Islet of Langerhans (tissue), 1 donor: ENCODE measurements around the gene DNAJC8.

Experiments
- FAIRE-seq: peaks from one replicate; lab custom pipeline; 2011; peaks lifted over from hg19 to GRCh38; lab: Jason Lieb, UNC

Gene DNAJC8

DNA sequence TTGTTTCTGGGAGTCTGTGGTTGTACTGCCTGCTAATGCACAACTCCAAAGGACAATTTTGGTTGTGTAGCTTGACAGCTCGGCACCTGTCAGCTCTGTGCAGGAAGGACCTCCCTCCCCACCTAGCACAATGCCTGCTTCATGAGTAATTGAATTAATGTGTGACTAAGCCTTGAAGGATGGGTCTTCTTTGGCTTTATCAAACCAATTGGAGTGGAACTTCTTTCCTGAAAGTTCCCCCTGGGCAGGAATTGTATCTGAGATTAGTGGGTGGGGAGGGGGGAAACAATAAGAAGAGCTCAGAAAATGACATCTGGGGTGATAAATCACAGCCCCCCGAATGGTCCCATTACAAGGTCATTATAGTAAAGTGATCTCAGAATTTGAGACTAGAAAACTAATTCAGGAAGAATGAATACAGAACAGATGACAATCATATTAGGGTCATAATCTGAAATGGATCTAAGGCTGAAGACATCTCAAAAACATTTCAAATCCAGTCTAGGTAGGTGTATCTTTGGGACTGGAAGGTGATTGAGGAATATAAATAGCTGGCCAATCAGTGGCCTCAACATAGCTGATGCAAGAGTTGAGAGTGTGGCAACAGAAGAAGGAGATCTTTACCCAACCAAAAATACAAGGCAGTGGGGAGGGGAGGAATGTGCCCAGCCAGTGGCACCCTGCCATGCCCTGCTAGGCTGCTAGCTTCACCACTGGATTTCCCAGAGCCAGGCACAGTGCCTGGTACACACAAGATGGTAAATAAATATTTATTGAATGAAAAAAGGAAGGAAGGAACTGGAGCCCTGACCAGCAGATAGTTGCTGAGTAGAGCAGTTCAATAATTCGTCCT lies 16.4 kb upstream of the DNAJC8 start:
- FAIRE-seq = no peak

DNA sequence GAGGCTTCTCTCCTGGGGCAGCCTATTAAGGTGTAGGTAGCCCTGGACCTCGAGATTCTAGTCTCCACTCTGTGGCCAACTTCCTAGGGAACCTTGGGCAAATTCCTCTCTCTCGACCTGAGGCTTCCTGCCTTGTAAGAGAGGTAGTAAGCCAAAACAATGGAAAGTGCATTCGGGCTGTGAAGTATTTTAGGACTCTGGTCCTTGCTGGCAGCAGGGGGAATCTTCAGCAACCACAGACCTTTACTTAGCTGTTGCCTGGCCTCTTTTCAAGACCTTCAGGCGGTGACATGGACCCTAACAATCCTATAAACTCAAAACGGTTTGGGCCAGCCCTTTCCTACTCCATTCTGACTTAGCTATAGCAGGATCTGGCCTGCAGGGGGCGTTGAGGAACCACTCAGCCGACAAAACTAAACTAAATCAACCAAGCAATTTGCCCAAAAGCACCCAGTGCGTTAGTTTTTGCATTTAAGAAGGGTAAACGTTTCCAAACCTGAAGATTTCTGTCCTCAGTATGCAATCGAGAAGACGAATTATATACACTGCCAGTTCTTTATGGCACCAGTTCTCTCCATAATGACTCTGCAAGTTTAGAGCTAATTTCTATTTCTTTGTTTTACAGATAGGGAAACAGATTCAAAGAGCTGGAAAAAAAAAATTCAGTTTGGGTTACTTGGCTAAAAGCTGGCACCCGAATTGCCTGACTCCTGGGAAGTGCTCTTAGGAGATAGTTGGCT lies 15.6 kb upstream of the DNAJC8 start:
- FAIRE-seq = peak; percentile 86

DNA sequence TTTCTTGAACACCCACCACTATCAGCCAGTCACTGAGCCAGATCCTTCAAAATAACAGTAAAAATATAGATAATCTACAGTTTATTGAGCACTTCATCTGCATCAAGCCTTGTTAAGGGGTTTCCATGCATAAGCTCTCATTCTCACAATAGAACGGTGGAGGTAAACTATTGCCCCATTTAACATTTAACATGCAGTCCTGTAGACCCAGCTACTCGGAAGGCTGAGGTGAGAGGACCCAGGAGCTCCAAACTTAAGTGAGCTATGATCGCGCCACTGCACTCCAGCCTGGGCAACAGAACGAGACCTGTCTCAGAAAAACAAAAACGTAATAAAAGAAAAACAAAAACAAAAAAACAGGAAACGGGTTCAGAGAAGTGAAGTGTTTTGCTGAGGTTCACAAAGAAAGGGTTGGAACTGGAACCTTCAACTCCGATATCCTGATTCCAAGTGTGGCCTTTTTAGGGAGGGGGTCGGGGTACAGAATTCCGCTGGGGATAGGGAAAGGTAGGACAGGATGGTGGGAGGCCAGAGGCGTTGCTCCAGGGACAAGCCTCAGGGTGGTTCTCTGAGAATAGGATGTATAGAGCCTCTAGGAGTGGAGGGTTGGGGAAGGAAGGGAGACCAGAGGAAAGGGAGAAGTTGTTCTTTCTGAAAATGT lies 14.9 kb upstream of the DNAJC8 start:
- no peak for FAIRE-seq

DNA sequence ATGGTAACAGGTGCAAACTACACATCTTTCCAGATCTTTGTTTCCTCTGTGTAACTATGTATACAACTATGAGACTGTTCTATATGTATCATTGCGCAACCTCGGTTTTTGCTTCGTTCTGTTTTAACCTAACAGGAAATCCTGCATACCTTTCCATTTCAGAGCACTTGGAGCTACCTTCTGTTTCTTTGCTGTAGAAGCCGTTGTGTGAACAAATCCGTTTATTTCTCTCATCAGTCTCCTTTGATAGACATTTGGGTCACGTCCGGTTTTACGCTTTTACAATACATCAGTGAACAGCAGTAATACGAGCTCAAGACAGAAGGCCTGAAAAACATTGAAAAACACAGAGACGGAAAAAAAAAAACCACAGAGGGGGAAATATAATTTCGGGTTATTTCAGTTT lies 13.6 kb upstream of the DNAJC8 start:
- FAIRE-seq = no peak

DNA sequence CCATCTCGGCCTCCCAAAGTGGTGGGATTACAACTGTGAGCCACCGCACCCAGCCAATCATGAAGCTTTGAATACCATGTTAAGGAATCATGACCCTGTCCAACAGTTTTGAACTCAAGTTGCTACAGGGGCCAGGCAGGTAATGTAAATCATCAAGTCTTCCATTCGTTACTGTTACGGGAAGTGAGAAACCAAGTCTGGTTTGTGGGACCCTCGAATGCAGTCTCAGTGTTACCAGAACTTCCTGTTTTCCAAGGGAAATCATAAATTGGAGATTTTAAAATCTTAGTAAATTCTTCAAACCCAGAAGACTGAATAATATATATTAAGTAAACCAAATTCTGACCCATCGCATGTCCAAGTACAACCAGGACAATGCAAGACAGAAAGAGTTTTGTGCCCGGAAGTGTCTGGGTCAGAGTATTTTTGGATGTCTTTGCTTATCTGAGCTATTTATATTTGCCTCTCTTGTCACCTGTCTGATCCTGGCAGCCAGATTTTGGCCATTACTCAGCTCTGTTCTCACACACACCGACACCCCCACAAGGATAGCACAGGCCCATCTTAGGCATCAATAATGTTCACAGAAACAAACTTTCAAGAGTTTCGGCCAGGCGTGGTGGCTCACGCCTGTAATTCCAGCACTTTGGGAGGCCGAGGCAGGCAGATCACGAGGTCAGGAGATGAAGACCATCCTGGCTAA lies 11.9 kb upstream of the DNAJC8 start:
- no peak for FAIRE-seq

DNA sequence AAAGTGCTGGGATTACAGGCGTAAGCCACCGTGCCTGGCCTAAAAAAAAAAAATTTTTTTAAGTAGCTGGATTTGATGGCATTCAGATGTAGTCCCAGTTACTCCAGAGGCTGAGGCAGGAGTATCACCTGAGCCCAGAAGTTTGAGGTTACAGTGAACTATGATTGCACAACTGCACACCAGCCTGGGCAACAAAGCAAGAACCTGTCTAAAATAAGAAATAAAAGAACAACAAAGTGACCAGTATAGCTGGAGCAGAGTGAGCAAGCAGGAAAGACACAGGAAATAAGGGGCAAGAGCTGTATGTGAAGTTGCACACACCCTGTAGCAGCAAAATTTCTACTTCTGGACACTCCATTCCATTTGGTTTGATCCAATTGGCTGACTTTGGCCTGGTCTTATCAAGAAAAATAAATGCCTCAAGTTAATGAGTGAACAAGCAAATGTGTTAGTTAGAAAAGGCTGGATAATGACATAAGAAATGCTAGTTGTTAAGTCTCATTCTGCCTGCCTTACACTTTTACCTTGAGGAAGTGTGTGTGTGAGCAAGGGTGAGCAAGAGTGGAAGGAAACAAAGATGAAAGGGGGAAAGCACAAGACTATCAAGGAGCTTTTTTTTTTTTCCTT lies 11.0 kb upstream of the DNAJC8 start:
- no peak for FAIRE-seq

DNA sequence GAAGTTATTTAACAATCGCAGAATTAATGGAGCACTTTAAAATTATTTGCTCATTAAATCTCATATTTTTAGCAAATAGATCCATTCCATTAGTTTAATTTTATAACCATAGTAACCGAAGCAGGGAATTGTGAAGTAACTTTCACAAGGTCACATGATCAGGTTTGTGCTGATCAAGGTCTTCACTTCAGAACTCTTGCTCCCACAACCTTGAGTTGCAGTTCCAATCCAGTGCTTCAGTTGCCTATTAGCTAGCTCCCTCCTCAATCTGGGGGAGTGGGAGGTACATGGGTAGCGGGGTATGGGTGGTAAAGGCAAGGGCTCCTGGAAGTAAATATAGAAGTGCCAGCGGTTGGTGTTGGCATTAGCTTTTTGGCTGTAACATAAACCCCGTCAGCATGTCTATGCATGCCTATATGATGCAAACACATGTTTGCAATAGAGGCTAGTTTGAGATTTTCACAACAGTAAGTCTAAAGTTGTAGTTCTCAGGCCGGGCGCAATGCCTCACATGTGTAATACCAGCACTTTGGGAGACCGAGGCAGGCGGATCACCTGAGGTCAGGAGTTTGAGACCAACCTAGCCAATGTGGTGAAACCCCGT lies 8.9 kb upstream of the DNAJC8 start:
- FAIRE-seq = no peak

DNA sequence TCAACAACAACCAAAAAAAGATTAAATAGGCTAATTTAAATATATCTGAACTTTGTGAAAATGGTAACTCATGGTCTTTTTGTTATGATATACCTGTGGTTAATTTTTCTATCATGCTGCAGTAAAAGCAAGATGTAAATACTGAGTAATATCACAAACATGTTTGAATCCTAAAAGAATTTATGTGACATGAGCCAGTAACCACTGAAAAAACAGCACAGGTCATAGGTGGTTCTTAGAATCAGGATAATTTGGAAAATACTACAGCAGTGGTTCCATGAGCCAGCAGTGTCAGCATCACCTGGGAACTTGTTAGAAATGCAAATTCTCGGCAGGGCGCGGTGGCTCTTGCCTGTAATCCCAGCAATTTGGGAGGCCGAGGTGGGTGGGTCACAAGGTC lies 7.2 kb upstream of the DNAJC8 start:
- FAIRE-seq = no peak

DNA sequence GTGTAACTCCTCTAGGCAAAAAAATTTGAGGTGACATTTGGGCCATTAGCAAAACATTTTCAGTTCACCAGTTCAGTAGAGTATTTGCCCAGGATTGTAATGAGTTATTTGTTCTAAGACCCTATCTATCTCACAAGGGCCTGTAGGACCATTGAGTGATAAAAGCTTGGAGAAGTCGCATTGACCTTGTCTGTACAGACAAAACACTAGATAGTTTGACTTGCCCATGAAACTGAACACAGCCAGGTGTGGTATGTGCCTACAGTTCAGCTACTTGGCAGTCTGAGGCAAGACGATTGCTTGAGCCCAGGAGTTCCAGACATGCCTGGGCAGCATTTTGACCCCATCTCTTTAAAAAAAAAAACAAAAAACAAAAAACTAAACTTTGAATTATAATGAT lies 6.2 kb upstream of the DNAJC8 start:
- no peak for FAIRE-seq

DNA sequence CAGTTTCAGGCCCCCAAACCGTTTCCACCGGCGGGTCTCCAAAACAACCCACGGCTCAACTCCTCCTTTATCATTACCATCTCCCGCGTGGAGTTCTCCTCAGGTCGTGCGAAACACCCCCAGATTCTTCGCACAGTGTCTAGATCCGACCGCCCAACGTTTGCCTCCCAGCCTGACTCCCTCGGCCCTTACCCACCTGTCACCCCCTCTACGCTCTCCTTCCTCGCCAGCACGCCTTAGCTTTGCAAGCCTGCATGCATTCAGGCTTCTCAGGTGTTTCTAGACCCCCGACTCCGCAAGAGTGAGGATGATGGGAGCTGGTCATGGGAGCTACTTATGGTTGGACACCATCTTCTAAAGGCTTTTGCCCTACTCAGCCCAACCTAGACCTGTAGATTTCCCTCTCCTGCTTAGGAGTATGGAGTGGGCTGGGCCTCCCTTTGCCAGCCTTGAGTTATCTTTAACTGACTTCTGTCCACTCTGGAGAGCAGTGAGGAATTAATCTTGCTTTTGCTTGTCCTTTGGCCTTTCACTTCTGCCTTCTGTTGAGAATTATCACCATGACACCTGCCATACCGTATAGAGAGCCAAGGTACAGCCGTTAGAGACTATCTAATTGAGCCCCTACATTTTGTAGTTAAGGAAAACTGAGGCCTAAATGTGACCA lies 4.0 kb upstream of the DNAJC8 start:
- FAIRE-seq = no peak

DNA sequence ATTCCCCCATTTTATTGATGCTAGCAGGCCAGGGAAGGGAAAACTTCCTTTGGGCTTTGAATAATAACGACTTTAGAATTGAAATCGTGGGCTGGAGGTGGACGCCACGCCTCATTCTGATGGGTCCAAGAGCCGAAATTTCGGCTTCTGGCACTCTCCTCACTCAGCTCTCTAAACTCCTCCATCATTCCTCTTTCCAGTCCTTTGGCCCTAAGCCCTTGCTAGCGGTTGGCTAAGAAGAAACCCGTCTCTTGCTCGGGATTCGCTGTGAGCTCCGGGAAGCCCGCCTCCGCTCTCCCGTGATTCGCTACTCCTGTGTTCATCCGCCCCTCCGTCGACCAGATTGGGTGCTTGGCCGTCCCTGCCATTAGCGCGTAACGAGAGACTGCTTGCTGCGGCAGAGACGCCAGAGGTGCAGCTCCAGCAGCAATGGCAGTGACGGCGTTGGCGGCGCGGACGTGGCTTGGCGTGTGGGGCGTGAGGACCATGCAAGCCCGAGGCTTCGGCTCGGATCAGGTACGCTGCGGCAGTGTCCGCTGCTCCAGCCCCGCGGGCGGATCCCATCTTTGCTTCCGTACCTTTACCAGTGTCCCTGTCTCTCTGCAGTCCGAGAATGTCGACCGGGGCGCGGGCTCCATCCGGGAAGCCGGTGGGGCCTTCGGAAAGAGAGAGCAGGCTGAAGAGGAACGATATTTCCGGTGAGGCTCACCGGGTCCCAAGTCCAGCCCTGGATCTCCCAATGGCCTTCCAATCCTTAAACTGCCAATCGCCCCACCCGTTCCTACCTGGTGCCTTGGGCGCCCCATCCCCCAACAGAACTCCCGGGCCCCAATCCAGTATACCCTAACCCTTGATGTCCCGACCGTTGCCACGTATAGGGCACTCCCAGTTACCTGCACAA lies 3.2 kb upstream of the DNAJC8 start, which contains the start of gene ATP5IF1:
ATP5IF1 (plus strand) TSS at position 370 of the 901 bp plus-strand sequence; CDS start at position 430, 60 bp downstream.
- FAIRE-seq = no peak

DNA sequence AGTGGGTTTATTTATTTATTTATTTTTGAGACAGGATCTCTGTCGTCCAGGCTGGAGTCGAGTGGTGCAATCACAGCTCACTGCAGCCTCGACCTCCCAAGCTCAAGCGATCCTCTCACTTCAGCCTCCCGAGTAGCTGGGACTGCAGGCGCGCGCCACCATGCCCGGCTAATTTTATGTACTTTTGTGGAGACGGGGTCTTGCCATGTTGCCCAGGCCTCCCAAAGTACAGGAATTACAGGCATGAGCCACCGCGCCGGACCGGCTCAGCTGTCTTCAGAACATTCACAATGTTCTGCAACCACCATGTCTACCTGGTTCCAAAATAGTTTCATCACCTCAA lies 406 bp upstream of the DNAJC8 start:
- no peak for FAIRE-seq

DNA sequence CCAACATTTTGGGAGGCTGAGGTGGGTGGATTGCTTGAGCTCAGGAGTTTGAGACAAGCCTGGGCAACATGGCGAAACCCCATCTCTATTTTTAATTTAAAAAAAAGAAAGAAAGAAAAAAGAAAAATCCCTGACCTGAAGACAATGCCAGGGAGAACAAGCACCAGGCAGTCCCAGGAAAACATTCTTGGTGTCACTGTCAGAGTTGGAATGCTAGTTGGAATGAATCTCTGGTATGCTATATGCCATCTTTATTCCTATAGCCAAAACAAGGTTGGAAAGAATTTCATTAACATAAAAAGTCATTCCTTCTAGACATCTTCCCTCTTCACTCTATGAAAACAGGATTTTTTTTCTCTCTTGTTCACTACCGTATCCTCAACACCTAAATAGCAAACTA lies 2.8 kb downstream of the DNAJC8 start:
- FAIRE-seq = no peak

DNA sequence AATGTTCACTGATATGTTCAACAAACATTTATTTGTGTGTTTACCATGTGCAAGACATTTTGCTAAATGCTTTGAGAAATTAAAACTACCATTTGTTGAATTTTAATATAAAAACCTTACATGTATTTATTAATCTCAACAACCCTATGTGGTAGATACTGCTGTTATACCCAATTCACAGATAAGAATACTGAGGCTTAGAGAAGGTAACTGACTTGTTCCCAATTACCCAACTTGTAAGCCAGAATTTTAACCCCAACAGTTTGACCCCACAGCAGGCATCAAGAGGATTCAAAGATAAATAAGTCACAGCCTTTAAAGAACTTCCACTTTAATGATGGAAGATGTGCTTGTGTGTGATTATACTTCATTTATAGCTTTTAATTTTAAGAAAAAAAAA lies 3.7 kb downstream of the DNAJC8 start:
- no peak for FAIRE-seq

DNA sequence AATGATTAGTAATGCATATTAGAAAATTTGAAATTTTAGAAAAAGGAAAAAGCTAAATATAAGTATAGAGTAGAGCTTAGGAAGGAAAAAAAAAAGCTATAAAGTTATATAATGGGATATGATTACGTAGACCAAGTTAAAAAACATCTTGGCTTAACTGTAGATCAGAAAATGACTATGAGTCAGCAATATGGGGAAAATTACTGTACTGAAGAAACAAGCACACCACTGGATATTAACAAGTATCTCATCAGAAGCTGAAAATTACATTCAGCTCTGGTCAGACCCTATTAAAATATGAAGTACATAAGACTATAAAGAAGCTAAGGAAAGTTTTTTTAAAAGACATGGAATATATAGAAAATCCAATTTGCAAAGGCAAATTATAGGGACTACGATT lies 19.5 kb downstream of the DNAJC8 start:
- FAIRE-seq = peak; percentile 51

DNA sequence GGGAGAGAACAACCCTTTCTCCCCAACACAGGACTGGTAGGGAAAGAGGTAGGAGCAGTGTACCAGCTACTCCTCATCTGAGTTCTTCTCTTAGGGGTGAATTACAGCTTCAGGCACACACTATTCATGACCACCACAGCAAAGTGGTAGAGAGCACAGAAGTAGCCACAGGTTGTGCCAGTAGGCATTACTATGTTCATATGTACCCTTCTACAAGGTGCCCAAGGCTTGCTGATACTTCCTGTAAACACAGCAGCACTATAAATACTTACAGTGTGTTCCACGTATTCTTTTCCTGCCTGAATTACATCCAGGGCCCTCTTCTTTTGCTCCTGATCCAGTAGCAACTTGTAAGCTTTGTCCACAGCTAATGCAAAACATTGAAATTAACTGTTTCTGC lies 23.1 kb downstream of the DNAJC8 start:
- no peak for FAIRE-seq

DNA sequence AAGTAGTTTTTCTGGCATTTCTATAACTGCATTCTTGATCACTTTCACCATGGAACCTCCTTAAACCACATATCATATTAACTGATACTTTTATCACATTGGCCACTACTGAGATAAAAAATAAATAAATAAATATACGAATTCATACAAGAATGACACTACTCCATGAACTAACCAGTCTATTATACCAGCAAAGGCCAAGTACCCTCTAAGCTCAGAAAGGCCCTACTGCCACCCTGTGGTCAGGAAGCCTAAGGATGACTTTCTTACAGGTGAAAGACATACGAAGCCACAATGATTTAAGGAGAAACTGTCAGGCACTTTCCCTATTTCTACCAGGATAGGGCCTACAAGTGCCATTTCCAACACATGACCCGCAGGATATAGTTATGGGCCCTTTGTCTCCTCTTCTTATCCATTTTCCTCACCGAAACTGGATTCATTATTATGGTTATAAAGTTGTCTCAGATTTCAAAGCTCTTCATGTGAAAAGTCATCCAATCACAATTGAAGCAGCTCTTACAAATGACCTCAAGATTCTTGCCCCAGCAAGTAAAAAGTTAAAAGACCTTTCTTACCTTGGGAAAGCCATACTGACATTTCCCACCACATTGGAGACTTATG lies 23.9 kb downstream of the DNAJC8 start:
- FAIRE-seq = peak; percentile 74

DNA sequence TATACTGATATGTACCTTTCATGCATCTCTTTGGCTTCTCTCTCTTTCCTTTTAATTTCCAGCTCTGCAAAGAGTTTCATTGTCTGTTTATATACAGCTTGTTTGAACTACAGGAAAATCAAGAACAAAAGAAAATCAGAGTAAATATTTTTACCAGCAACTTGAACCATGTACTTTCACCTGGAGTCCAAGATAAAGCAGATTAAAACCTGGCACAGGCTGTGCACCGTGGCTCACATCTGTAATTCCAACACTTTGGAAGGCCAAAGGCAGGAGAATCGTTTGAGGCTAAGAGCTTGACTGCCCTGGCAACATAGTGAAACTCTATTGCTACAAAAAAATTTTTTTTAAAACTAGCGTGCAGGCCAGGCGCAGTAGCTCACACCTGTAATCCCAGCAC lies 27.6 kb downstream of the DNAJC8 start:
- FAIRE-seq = no peak

DNA sequence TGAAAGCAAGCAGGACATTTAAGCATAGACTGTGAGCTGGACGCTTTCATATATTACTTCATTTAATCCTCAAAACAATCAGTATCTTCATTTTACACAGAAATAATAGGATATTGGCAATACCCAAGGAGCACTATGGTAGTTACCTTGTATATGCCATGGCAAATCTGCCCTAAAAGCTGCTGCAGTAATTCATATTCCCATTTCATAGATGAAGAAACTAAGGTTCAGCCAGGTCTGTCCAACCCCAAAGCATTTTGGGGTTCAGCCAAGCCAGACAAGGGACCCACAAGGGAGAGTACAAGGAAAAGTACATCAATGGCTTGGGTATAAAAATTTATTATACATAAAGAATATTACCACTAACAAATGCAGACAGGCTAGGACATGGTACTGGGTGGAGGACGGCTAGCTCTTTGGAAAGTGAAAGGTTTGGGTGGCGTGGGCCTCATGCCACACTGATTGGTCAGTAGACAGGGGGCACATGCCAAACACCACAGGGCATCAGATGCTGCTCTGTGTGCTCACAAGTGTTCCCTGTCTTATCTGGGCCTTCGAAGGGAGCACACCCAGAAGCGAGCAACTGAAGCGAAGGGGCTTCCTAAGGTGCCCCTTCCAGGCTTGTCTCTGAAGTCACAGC lies 32.5 kb downstream of the DNAJC8 start:
- FAIRE-seq = no peak
